GM21529 (cell line): ENCODE results near the gene PLD5.
"Not testable (repeated sequence)": the region's sequence is repeated elsewhere in the genome, so short reads cannot be mapped to it uniquely, and the experiment has no call there.

Experiments
- ATAC-seq: cut with Tn5 transposase; IDR thresholded peaks from one replicate; pipeline ENCODE4 v1.9.1; 2021; ENCODE audit not compliant: unreplicated experiment

Gene PLD5

DNA sequence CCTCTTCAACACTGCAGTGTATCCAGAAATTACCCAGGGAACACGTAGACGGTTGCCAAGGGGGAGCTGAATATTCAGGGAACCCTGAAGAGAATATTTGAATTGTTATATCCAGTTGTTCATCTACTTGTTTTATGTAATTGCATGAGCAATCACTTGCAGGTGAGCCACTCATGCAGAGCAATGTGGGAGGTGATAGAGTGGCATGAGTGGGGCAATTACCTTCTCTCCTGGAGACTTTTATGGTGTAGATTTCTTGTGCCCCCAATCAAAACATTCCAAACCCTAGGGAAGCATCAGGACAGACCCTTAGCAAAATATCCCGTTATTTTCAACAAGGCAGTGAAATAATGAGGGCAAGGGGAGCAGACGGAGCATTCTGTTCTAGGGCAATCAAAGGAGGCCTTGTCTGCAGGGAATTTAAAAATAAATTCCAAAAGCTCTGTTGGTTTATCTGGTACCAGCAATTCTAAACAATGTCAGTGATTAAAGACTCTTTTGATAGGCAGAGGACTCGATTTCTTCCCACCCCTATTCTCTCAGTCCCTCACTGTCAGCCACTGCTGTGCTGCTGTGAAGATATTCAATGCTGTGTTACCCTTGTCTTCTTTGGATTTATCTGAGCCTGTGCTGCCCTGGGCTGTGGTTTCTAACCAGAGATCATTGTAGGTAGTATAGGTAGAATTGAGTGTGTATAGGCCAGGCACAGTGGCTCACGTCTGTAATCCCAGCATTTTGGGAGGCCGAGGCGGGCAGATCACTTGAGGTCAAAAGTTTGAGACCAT lies 345.4 kb downstream of the PLD5 start:
- ATAC-seq = no peak

DNA sequence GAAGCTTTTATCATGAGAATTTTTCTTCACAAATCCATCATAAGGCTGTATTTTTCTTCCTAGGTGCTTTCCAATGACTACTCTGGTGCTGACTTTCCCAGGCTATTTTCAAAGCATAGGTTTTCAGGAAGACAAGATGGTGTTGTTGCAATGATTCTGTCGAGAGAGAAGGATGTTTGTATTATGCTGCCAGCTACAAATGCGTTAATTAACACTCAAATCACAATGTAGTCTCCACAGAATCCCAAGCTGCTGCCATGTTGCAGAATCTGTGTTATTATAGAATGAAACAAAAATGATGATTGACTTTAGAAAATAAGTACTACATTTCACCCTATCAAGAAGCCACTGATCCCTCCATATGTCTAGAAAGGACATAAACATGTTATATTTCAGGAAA lies 346.1 kb downstream of the PLD5 start:
- ATAC-seq = no peak

DNA sequence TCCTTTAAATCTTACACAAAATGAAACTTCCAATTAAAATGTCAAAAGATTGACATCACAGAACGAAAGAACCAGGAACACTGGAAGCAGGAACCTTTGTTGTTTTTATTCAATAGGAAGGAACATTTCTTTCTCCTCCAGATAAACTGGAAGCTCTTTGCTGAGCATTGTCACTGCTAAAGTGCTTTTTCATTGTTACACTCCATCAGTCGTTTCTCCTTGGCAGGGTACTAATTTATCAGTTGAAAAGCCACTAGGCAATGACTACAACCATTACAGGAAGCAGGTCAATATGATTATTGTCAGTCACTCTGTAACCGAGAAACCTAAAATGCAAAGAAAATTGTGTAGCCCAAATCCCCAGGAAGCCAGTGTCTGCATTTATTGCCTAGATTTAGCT lies 362.4 kb downstream of the PLD5 start:
- no peak for ATAC-seq

DNA sequence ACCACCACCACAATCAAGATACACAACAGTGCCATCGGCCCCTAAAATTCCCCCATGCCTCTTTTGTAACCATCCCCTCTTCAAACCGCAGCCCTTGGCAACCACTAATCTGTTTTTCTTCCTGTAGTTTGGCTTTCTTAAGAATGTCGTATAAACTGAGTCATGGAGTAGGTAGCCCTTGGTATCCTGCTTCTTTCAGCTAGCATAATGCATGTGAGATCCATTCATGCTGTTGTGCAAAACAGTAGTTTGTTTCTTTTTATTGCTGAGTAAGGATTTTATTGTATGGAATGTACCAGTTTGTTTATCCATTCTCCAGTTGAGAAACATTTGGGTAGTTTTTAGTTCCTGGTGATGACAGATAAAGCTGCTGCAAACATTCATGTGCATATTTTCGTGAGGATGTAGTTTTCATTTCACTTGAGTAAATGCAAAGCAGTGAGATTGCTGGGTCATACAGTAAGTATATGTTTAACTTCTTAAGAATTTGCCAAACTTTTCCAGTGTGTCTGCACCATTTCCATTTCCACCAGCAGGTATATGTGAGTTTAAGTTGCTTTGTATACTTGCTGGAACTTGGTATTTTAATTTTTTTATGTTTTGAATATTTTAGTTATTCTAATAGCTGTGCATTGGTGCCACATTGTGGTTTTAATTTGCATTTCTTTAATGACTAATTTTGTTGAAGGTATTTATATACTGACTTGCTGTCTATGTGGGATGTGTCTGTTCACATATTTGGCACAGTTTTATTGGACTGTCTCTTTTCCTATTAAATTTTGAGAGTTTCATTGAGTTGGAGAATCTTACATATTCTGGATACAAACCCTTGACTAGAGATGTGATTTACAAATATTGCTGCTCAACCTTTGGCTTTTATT lies 377.2 kb downstream of the PLD5 start:
- no peak for ATAC-seq

DNA sequence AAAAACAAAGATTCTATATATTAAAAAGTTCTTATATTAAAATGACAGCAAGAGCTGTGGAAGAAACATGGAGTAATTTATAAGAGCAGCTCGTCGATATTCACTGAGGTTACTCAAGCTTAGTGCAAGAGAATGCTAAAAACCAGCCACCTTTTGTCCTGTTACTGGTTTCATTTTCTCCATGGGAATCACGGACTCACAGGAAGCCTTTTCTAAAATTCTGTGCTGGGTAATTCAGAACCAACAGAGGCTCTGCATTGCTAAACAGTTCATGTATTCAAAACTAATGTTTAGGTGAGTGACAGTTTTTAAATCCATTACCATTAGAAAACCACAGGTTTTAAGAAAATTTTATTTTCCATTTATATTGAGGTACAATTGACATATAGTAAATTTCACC lies 377.8 kb downstream of the PLD5 start:
- ATAC-seq = no peak

DNA sequence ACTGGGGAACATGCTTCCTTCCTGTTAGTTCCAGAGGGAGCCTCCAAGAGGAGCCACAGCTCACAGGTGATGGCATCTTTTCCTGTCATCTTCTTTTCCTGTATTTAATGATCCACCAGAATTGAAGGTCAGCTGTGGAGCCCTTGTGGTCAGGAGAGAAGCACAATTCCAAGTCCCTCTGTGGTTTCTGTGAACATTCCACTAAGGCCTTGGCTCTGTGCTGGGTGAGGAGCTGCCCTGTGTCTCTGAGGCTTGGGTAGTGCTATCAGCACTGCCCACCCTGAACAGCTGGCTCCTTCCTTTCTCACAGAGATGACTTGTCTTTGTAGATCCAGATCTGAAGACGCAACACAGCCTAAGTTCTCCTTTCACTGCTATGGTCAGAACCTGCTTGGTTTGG lies 383.7 kb downstream of the PLD5 start:
- no peak for ATAC-seq

DNA sequence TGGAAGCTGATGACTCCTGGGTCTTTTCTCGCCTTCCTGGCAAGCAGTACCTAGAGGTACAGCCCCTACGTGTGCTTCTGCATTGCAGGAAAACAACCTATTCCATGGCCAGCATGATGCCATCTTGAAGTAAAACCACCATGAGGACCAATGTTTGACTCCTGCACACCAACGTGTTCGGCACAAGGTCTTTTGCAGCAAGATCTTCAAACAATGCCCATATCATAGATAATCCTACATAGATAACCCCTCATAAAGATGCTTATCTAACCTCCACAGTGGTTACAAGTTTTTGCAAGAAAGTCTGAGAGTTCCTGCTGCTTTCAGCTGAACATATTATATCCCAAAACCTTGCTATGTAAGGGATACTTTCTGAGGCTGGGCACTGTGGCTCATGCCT lies 384.5 kb downstream of the PLD5 start:
- no peak for ATAC-seq

DNA sequence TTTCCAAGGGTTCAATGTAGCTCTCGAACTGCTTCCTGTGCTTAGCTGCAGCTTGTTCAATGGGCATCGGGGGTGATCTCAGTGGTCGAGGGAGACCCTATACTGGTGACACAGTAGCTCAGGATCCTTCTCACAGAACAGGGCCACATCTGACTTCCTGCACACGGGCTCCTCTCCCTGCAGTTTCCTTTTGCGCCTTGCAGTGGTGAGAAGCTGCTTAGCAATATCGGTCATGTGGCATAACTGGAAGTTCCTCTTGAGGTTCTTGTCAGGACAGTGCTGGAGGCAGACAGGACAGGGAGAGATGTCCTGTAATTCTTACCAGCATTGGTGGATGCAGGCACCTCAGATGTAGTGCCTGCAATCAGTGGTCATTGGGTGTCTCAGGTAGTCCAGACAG lies 385.1 kb downstream of the PLD5 start:
- ATAC-seq = peak; percentile 81

DNA sequence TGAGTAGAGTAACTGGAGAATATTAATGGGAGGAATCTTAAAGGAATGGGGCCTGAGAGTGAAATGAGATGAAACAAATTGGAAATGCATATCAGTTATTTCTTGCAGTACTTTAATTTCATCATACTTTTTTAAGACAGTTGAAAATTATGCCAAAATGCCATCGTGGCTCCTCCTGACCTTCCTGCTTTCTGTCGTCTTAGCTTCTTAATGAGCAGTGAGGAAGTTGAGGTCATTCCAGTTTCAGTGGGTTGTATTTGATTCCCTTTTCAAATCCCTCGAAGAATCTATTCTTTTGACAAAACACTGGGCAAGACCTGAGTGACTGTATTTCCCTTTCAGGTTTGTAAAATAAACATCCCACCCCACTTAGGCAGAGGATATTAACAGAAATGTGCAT lies 390.7 kb downstream of the PLD5 start:
- no peak for ATAC-seq

DNA sequence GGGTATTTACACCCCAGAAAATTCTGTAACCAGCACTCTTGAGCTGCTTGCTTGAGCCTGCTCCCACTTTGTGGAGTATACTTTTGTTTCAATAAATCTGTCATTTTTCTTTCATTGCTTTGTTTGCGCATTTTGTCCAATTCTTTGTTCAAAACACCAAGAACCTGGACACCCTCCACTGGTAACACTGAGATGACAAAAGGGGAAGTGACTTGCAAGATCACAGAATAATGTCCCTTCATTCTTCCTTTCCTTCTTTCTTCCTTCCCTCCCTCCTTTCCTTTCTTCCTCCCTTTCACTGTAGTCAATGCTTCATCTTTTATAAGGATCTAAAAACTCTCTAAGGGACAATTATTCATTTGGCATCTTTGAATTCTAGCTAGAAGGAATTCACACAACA lies 391.1 kb downstream of the PLD5 start:
- ATAC-seq = no peak

DNA sequence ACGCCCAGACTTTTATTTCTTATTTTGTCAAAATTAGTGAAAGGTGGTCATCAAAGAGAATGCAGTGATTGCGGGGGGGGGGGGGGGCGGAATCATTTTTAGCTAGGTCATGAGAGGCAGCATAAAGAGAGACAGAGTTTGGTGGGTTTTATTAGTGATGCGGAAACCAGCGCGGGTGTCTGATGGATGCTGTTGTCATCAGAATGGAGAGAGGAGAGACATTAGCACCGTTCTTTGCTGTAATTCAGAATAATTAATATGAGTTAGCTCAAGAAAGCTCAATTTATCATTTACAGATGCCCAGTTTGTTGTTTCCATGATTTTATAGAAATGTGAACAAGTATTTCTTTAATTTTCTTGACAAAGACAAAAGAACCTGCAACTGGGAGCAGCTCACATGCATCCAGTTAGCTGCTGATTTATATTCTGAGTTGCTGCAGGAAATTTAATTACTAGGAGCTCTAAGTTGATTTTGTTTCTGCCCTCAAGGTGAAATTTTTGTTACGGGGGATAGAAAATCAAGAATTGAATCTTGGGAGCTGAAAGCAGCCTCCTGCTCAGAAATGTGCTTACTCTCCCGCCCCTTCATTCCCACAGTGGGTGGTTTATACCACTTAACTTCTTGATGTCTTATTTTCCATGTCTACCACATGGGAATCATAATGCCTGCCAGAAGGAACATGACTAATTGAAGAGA lies 392.2 kb downstream of the PLD5 start:
- no peak for ATAC-seq

DNA sequence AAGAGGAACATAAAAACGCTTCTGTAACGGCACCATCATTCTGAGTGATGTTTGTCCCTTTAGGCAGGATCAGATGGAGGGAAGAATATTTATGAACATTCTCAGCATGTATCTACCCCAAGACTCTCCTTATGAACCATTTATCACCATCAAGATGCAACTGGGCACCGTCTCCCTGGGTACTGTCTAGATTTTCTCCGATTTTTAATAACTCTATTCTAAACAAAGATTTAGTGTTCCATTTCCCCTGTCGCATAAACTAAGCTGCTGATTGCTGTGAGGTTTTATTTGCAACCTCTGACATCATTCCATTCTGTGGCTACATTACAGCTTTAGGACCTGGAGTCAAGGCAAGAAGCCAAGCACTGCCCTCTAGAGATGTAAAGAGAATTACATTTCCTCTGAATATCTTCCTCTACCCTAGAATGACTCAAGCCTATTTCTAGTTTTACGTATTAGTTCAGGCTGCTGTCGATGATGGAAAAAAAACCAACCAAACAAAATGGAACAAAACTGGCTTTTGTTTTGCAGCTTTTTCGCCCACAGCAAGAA lies 395.5 kb downstream of the PLD5 start:
- ATAC-seq = peak; percentile 78

DNA sequence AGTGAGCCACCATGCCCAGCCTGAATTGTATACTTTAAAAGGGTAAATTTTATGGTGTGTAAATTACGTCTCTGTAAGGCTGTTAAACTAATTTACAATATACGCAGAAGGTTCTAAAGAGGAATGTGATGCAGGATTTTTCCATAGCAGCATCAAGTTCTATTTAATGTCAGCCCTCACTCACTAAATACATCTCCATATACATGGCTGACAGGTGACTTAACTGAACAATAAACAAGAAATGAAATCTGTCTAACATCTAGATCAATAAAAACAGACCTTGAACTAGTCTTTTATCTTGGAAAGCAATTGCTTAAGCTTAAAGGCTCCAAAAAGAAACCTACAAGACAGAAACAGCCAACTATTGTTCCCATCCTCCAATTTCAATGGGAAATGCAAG lies 404.1 kb downstream of the PLD5 start:
- no peak for ATAC-seq

DNA sequence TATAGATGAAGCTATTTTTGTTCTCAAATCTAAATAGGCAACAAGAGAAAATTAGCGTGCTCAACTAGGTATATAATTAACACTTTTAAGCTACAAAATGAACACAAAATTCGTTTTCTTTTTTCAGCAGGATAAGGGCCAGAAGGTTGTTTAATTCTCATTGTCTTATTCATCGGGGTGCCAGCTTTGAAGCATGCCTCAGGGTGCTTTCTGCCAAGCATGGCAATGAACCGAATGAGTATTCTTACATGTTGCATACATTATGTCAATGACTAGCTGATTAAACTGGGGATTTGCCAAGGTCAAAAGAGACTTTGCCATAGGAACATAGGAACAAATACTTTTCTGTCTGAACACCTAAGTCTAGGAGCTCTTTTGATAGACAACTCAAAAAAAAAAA lies 423.6 kb downstream of the PLD5 start:
- no peak for ATAC-seq

DNA sequence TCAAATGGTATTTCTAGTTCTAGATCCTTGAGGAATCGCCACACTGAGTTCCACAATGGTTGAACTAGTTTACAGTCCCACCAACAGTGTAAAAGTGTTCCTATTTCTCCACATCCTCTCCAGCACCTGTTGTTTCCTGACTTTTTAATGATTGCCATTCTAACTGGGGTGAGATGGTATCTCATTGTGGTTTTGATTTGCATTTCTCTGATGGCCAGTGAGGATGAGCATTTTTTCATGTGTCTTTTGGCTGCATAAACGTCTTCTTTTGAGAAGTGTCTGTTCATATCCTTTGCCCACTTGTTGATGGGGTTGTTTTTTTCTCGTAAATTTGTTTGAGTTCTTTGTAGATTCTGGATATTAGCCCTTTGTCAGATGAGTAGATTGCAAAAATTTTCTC lies 427.2 kb downstream of the PLD5 start:
- not testable (repeated sequence) for ATAC-seq

DNA sequence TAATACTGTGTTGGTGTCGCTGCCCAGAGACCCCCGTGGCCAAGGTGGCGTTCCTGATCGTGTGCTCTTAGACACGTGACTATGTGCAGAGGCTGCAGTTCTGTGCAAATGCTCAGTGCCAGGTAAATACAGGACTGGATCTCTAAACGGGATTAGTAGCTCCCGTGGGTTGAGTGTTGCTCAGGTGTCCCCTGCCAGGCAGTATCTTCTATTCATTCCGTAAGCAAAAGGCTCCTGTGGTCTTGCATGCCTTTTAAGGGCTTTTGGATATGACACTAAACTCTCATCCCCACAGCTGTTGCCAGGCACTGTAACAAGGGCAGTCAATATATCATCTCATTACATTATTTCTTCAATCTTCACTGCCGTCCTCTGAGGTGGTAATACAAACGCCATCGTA lies 431.4 kb downstream of the PLD5 start:
- no peak for ATAC-seq

DNA sequence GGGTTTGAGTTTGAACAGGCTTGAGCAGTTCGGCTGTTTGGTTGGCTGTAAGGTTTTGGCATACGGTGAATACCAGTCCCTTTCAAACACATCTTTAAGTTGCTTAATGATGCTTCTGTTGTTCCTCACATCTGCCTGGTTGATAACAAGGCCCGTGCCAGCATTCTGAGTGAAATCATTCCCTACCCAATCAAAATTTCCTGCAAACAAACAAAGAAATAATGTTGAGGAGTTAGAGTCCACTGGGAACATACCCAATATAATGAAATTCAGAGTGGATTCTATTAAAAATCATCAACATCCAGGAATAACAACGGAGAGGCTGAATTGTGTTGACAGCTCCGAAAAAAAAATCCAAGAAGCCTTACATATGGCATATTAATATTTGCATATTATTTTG lies 434.6 kb downstream of the PLD5 start:
- ATAC-seq = no peak

DNA sequence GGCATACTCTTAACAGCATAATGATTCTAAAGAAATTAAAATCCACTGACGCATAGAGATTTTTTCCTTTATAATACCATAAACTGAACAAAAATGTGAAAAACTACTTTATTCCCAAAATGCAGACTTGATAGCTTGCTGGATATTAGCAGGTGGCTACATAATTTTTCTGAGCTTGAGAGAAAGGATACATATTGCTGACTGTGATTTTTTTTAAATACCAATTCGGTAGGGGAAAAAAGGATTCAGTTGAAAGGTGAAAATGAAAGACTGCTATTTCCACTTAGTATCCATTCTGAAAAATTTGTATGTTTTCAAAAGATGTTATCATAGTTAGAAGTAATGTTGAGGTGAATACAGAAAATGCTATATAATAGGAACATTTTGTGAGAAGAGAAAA lies 435.6 kb downstream of the PLD5 start:
- ATAC-seq = no peak

DNA sequence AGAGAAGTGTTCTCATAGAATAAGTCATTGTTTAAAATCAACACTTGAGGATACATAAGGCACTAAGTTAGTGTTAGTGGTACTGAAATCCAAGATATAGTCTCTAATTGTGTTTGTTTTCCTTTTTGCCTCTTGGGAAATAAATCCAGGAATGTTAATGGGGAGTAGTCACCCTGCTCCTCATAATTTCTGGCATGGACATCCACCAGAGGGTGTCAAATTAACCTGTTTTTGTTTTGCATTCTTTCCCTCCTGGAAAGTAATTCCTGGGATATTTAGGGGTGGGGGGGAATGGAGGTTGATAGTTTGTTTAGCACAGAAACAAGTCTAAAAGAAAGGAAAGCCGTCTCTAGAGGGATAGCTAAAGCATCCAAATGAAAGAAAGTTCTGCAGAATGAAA lies 437.8 kb downstream of the PLD5 start:
- no peak for ATAC-seq

DNA sequence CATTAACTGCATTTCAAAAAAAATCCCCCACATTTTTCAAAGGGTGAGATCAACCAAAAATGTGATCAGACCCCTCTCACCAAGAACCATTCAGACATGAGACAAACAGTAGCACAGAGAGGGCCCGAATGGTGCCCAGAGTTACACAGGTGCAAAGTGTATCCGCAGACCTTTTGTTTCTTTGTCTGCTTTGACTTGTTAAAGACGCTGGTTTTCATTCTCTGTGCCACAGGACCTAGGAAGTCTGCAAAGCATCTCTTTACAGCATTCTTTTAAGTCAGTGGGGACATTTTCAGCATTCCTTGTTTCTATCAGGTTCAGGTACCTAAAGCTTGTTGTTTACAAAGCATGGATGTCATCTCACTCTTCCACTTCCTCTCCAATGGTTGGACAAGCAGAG lies 438.4 kb downstream of the PLD5 start:
- no peak for ATAC-seq

DNA sequence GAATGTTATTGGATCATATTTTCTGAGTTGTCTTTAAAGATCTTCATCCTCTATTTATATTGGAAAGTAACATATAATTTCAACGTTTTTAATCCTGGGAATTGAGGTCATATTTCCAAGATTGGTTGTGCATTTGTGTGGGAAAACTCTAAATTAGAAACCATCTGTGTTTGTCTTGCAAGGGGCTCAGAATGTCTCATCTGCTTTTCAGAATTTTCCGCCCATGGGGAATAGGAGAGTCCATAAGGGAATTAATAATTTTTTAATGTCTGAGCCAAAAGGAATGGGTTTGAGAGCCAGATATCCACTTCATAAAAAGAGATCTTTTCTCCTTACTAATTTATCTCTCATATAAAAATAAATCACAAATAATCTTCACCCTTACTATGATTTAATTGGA lies 440.8 kb downstream of the PLD5 start:
- no peak for ATAC-seq

DNA sequence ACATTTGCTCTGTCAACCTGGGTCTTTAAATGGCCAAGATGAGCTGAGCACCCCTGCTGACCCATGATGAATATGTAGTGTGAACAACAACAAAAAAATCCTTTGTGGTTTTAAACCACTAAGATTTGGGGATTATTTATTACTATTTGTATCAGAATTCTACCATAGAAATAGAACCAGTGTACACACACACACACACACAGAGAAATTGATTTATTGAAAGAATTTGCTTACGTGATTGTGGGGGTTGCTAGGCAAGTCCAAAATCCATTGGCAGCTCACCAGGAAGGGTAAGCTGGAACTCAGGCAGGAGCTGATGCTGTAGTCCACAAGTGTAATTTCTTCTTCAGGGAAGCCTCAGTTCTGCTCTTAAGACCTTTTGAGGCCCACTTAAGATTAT lies 443.1 kb downstream of the PLD5 start:
- no peak for ATAC-seq
